Mesothelial cell of epicardium (in vitro differentiated cells): ENCODE data around the gene SYNE3. TPM values are rescaled to one million over a fixed set of nuclear protein-coding genes. Genes with fewer than 3 reads are reported as not detected.

Source experiments
- DNase-seq, 2 experiments: peaks; one replicate each; pipeline ENCODE4 v3.0.0; 2021; ENCODE audit warnings: low spot score in 2 of 2; ENCODE audit not compliant: unreplicated experiment in 2 of 2
- H3K27ac Mint-ChIP-seq: 2 replicates; pipeline ENCODE4 v1.8.0; 2021; ENCODE audit warnings: mixed read lengths
- H3K27me3 Mint-ChIP-seq: 2 replicates; pipeline ENCODE4 v1.8.0; 2021; ENCODE audit warnings: low read depth, mixed read lengths
- H3K36me3 Mint-ChIP-seq: 2 replicates; pipeline ENCODE4 v1.8.0; 2021; ENCODE audit warnings: mixed read lengths
- H3K4me1 Mint-ChIP-seq: 2 replicates; pipeline ENCODE4 v1.8.0; 2021; ENCODE audit warnings: mixed read lengths
- H3K4me3 Mint-ChIP-seq: 2 replicates; pipeline ENCODE4 v1.8.0; 2021; ENCODE audit warnings: mild to moderate bottlenecking, moderate library complexity, mixed read lengths
- H3K9me3 Mint-ChIP-seq: 2 replicates; pipeline ENCODE4 v1.8.0; 2021; ENCODE audit warnings: mixed read lengths
- total RNA-seq: library from RNA; stranded (reverse); gene quantifications from 3 replicates; pipeline ENCODE4 v1.2.1, GENCODE V29; 2021
- TF ChIP-seq, protein P1 (sequence below): fragments of 200-600 bp; sonication (generic); IDR thresholded peaks from one replicate; pipeline ENCODE4 v1.5.0; 2021; ENCODE audit warnings: antibody characterized with exemption; ENCODE audit not compliant: unreplicated experiment

Gene SYNE3
- total RNA-seq, 1 donor from 2014 or later = 1.9 TPM

DNA sequence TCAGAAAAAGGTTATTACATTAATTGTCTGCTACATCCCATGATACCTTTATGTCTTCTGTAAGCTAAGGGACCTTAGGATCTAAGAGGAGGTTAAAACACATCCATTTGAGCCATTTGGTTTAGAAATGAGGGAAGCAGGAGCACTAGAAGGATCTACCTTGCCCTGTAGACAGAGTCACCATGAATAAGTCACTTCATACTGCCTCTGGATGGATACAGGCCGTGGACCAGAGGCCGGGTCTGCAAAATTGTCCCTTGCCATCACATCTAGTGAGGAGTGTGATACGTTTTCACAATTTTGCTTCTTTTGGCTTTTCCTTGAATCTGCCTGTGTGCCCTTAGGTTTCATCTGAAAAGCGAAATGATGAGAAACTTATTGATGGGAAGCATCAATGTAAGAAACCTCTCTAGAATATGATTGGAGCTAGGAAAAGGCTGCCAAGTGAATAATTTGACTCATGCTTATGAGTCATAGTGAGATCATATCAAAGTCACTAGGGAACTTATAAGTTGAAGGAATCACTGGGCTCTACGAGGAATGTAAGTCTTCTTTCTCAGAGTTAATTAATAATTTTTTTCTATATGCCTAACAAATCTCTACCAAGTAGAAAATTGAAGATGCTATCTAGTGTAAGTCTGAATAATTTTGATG, 29.2 kb upstream of the SYNE3 start:
- no peak overlapping the region for H3K27ac Mint-ChIP-seq
- no peak overlapping the region for H3K4me3 Mint-ChIP-seq
- H3K4me1 Mint-ChIP-seq = peaks cover 14% of the 10 kb centered on the region
- peaks cover 20% of the 10 kb centered on the region for H3K36me3 Mint-ChIP-seq
- peaks cover 5% of the 10 kb centered on the region for H3K9me3 Mint-ChIP-seq
- TF ChIP-seq, protein P1, sequence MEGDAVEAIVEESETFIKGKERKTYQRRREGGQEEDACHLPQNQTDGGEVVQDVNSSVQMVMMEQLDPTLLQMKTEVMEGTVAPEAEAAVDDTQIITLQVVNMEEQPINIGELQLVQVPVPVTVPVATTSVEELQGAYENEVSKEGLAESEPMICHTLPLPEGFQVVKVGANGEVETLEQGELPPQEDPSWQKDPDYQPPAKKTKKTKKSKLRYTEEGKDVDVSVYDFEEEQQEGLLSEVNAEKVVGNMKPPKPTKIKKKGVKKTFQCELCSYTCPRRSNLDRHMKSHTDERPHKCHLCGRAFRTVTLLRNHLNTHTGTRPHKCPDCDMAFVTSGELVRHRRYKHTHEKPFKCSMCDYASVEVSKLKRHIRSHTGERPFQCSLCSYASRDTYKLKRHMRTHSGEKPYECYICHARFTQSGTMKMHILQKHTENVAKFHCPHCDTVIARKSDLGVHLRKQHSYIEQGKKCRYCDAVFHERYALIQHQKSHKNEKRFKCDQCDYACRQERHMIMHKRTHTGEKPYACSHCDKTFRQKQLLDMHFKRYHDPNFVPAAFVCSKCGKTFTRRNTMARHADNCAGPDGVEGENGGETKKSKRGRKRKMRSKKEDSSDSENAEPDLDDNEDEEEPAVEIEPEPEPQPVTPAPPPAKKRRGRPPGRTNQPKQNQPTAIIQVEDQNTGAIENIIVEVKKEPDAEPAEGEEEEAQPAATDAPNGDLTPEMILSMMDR = no peak
- no peaks in the 10 kb centered on the region for H3K27me3 Mint-ChIP-seq
- no peak for DNase-seq

DNA sequence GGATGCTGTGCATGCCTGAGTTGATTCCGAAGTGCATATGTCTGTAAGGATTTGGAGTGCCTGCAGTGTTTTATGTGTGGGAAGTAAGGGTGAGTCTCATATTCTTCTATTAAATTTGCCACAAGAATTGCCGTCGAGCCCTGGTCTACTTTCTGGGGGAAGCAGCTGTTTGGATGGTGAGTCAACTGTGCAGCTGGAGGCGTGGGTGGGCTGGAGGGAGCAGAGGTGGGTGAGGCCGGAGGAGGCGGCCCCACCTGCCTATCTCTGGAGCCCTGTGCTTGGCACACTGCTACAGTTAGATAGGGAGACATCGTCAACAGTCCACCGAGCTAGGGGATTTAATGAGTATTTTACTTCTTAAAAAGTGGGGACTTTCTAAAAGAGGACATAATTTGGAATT, 28.1 kb upstream of the SYNE3 start:
- Mint-ChIP-seq H3K27me3 (no peaks in the 10 kb centered on the region), H3K9me3 (peaks cover 4% of the 10 kb centered on the region), H3K27ac (no peak overlapping the region), H3K4me3 (no peak overlapping the region), H3K36me3 (peaks cover 11% of the 10 kb centered on the region), H3K4me1 (peaks cover 14% of the 10 kb centered on the region)
- DNase-seq = no peak
- TF ChIP-seq, protein P1 = no peak

DNA sequence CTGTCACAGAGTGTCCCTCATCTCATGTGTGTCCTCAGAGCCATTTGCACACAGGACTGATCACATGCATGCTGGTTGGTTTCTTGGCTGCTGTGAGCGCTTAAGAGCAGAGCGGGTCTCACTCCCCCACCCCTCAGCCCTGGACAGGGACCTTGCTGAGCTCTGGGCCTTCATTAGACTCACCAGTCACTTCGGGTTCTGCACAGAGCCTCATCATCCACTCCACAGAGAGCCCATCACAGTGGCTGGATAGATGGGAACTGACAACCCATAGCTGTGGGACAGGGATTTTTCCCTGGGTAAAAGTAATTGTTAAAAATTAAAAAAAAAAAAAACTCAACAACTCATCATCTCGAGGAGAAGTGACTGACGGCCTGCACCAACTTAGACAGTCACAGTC, 26.6 kb upstream of the SYNE3 start:
- H3K27me3 Mint-ChIP-seq = no peaks in the 10 kb centered on the region
- H3K4me1 Mint-ChIP-seq = peaks cover 10% of the 10 kb centered on the region
- H3K4me3 Mint-ChIP-seq = no peak overlapping the region
- H3K27ac Mint-ChIP-seq = no peak overlapping the region
- DNase-seq = no peak
- H3K36me3 Mint-ChIP-seq = peaks cover 4% of the 10 kb centered on the region
- H3K9me3 Mint-ChIP-seq = no peaks in the 10 kb centered on the region
- TF ChIP-seq, protein P1 = no peak

DNA sequence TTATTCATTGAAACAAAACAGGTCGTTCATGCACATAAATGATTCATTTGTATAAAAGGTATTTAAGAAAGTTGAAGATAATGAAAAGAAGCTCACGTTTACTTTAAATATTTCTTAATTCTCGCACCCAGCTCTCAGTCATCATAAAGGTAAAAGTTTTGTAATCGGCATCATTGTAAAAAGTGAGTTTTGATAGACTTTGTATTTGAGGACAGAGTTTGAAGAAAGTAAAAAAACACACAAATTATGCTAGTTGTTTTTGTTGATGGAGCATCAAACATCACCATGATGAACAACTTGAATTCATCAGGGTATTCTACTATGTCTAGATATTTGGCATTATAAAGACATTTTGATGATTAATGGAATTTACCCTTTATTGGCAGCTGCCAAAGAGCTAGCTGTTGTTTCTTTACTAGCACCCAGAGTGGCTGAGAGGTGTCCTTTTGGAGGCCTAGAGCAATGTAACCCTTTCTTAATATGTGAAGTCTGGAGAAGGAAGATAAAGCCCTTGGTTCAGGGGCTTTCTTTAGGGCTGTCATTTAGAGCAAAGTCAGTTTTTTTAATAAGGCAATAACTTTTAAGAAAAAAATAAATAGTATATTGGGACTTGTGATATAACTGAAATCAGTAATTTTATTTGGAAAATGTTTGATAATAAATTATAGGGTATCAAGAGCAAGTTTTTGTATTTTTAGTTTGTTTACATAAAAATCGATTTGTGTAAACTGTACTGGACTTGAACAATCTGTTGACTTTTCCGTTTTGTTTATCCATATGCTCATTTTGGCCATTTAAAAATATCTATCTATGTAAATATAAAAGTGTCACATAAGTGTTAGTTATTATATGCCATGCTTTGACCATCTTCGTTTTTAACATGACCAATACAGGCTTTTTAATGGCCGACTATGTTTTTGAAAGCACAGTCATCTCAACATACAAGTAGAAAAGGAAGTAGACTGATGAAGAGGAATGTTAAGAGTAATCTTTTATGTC, 25.8 kb upstream of the SYNE3 start:
- TF ChIP-seq, protein P1 = no peak
- H3K36me3 Mint-ChIP-seq = peaks cover 4% of the 10 kb centered on the region
- peaks cover 9% of the 10 kb centered on the region for H3K4me1 Mint-ChIP-seq
- H3K9me3 Mint-ChIP-seq = no peaks in the 10 kb centered on the region
- no peaks in the 10 kb centered on the region for H3K27me3 Mint-ChIP-seq
- DNase-seq = no peak
- H3K4me3 Mint-ChIP-seq = no peak overlapping the region
- H3K27ac Mint-ChIP-seq = no peak overlapping the region

DNA sequence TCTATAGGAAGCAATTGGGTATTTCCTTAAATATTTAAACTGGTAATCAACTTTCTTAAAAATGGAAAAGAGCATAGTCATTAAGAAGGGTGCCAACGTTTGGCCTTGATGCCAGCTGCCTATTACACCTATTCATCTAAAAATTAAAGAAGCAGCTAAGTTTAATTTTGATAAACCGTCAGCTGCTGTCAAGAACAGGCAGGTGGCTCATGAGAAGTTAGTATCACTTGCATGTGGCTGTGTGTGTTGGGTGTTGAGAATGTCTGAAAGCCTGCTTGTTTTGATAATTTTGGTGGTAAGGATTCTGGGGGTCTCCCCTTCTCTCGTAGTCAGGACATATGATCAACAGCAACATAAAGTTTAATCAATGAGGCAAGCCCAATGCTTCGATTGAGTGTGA, 24.9 kb upstream of the SYNE3 start:
- peaks cover 4% of the 10 kb centered on the region for H3K36me3 Mint-ChIP-seq
- no peaks in the 10 kb centered on the region for H3K27me3 Mint-ChIP-seq
- H3K27ac Mint-ChIP-seq = no peak overlapping the region
- no peak for DNase-seq
- no peak overlapping the region for H3K4me3 Mint-ChIP-seq
- TF ChIP-seq, protein P1 = no peak
- H3K9me3 Mint-ChIP-seq = no peaks in the 10 kb centered on the region
- H3K4me1 Mint-ChIP-seq = peaks cover 15% of the 10 kb centered on the region
